ENCODE measurements around the gene CWC15. TPM values are rescaled to one million over a fixed set of nuclear protein-coding genes. Genes with fewer than 3 reads are reported as not detected.

CWC15 gene
- polyA plus RNA-seq, 1 of the 3 experiments (the other 2 are of a cell fraction) = 27.0 TPM

DNA sequence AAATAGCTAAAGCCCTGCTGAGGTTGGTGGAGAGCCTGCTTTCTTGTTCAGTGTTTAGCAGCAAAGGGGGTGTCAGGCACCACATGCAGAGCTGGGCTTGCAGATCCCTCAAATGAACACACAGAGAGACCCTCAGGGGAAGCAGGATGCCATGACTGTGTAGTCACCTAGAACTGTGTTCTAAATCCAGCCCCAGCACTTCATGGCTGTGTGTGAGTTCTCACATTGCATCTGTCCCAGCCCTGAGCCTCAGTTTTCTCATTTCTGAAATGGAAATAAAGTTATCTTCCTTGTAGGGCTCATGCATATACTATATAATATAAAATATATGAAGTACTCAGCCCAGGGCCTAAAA lies 47.1 kb downstream of the CWC15 start:
- TF ChIP-seq RCOR1 (IDR thresholded peaks at IDR 0.05; ENCODE audit: low read length) (no peak), GATA2 (CRISPR knock-in tag; IDR thresholded peaks at IDR 0.05) (no peak), GABPA (IDR thresholded peaks at IDR 0.05; ENCODE audit: low read depth) (no peak), ZBTB33 (IDR thresholded peaks at IDR 0.05; ENCODE audit: borderline replicate concordance, low read depth) (no peak), RAD21 (IDR thresholded peaks at IDR 0.05; ENCODE audit: low read length) (no peak), IRF3 (IDR thresholded peaks at IDR 0.05; ENCODE audit: low read depth, low read length) (no peak), FOXM1 (IDR thresholded peaks at IDR 0.05; ENCODE audit: low read depth) (no peak), TAF1 (IDR thresholded peaks at IDR 0.05; ENCODE audit: borderline replicate concordance, low read depth, low read length) (no peak), REST (IDR thresholded peaks at IDR 0.05; ENCODE audit: low read depth, low read length) (no peak)
- TF ChIP-seq, protein P1, sequence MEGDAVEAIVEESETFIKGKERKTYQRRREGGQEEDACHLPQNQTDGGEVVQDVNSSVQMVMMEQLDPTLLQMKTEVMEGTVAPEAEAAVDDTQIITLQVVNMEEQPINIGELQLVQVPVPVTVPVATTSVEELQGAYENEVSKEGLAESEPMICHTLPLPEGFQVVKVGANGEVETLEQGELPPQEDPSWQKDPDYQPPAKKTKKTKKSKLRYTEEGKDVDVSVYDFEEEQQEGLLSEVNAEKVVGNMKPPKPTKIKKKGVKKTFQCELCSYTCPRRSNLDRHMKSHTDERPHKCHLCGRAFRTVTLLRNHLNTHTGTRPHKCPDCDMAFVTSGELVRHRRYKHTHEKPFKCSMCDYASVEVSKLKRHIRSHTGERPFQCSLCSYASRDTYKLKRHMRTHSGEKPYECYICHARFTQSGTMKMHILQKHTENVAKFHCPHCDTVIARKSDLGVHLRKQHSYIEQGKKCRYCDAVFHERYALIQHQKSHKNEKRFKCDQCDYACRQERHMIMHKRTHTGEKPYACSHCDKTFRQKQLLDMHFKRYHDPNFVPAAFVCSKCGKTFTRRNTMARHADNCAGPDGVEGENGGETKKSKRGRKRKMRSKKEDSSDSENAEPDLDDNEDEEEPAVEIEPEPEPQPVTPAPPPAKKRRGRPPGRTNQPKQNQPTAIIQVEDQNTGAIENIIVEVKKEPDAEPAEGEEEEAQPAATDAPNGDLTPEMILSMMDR (IDR thresholded peaks at IDR 0.05) = no peak
- TF ChIP-seq, protein P2, sequence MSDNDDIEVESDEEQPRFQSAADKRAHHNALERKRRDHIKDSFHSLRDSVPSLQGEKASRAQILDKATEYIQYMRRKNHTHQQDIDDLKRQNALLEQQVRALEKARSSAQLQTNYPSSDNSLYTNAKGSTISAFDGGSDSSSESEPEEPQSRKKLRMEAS (IDR thresholded peaks at IDR 0.05; ENCODE audit: low read depth) = no peak

More for the DNA sequence above, 47.1 kb downstream of the CWC15 start:
- H3K4me3 ChIP-seq (ENCODE audit: low read depth in 2 of 2, low read length in 1 of 2) = no peak overlapping the region
- H3K27ac ChIP-seq (ENCODE audit: low read depth in 2 of 2, low read length in 1 of 2) = peak overlapping the region; percentile 83 to 87
- no peak overlapping the region; the same call in 1 of the 2 replicates for H3K9ac ChIP-seq
- H4K20me1 ChIP-seq (ENCODE audit: insufficient read depth) = no peaks in the 10 kb centered on the region
- no peak for DNase-seq
- CTCF ChIA-PET = interaction anchor here (0.6 to 1.7 kb wide), 5 partner anchors 8 to 819 kb away, joined by 3 to 4 read pairs (median 3); no protein-coding TSS in a partner anchor
- peak overlapping the region; percentile 46; the same call in 1 of the 2 replicates for H3K4me2 ChIP-seq
- H3K4me1 ChIP-seq (ENCODE audit: control insufficient read depth in 1 of 2, insufficient read depth in 2 of 2, low read depth in 1 of 2, low read length in 1 of 2) = peaks cover 28 to 48% of the 10 kb centered on the region in 2 experiments
- H3K9me2 ChIP-seq = no peaks in the 10 kb centered on the region
- peaks cover 22% of the 10 kb centered on the region for H3F3A ChIP-seq (replicated peaks; ENCODE audit: insufficient read depth)
- no peak overlapping the region for H2AFZ ChIP-seq (ENCODE audit: low read depth)
- POLR2A ChIA-PET = no interaction called here
- no peaks in the 10 kb centered on the region for H3K9me3 ChIP-seq
- no peaks in the 10 kb centered on the region for H3K36me3 ChIP-seq (replicated peaks in 1 of 2; ENCODE audit: control insufficient read depth in 1 of 2, insufficient read depth in 2 of 2, low read length in 1 of 2)
- H3K79me2 ChIP-seq (ENCODE audit: insufficient read depth) = no peaks in the 10 kb centered on the region
- H3K27me3 ChIP-seq (ENCODE audit: insufficient read depth) = no peaks in the 10 kb centered on the region
